HK-2 (cell line): ENCODE results near the gene DNAH14.
"Not testable (repeated sequence)": the region's sequence is repeated elsewhere in the genome, so short reads cannot be mapped to it uniquely, and the experiment has no call there.

ENCODE experiments used
- DNase-seq: peaks from one replicate; pipeline ENCODE4 v3.0.0-alpha.2; 2018; ENCODE audit not compliant: unreplicated experiment

DNAH14 gene

DNA sequence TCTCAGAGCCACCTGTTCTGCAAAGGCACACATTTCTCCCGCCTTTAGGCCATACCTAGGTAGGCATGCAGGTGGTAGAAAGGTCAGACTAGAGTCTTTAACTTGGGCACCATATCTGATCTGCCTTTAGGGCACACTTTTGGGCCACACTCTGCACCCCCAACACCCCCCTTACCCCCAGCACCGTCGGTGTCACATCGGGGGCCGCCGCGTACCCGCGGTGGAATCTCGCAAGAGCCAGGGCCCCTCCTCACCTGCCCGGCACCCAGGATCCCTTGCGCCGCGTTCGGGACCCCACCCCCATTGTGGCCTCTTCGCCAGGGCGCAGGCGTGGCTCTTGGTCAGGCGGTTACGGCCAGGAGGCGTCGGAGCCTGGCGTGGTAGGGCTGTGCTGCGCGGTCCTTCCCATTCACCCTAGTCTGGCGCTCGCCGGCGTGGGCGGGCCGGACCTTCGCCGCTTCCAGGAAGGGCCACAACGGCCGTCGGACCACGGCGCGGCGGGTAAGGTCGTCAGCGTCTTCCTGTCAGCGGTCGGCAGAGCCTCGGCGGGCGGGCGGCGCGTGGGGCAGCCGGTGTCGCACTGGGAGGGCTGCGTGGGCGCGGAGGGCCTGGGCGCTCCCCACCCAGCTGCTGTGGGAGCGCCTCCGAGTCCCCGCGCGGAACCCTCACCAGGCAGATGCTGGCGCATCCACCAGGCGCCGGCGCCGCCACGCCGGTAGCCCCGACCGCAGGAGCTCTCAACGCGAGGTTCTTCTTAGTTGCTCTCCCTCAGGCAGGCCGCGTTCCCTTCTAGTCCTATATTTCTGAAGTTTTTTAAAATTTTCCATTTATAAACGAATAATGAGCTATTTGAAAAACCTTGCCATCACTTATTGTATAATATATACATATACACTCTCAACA is at the start of gene DNAH14:
TSS of gene DNAH14 (plus strand) at position 341 of the 903 bp plus-strand sequence. CDS start 23,028 bp downstream, outside the sequence.
- peak; percentile 98 for DNase-seq

DNA sequence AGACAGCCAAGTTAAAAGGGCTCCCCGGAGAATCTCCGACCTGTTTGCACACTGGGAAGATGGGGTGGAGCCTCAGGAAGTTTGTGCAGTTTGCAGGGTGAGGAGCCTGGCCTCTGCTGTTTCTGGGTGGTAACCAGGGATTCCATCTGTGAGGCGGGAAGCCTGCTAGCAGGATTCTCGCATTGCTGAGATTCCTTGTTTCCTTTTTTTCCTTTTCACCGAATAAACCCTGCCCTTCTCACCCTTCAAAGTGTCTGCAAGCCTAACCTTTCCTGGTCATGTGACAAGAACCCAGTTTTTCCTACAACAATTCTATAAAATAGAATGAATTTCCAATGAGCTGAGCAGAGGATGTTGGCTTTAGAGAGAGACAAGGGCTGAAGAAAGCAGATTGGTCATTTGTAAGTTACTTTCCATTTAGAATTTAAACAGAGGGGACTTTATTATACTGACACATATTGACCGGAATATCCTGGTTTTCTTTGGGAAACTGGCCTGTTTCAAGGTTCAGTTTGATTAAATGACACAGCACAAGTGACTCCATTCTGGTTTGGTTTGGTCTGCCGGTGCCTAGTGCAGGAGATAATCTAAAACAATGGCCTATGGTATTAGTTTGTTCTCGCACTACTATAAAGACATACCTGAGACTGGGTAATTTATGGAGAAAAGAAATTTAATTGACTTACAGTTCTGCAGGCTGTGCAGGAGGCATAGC is 48.7 kb upstream of the DNAH14 start:
- DNase-seq = no peak

DNA sequence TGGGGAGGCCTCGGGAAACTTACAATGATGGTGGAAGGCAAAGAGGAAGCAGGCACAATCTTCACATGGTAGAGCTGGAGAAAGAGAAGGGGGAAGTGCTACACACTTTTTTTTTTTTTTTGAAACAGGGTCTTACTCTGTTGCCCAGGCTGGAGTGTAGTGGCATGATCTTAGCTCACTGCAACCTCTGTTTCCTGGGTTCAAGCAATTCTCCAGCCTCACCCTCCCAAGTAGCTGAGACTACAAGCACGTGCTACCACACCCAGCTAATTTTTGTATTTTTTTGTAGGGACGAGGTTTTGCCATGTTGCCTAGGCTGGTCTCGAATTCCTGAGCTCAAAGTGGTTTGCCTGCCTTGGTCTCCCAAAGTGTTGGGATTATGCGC is 48.2 kb upstream of the DNAH14 start:
- not testable (repeated sequence) for DNase-seq

DNA sequence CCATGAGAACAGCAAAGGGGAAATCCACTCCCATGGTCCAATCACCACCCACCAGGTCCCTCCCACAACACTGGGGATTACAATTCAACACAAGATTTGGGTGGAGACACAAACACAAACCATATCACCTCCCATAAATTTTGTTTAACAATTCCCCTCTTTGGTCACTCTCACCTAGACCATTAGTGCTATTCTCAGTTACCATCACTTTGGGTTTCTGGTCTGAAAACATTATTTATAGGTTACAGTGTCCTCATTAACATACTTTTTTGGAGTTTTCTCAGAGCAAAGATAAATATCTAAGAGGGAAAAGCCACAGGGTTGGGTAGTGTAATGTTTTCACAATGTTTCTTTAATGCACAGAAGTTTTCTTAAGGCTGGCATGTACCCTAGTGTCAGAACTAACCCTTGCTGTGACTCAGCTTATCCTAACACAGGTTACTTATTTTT is 47.7 kb upstream of the DNAH14 start:
- no peak for DNase-seq

DNA sequence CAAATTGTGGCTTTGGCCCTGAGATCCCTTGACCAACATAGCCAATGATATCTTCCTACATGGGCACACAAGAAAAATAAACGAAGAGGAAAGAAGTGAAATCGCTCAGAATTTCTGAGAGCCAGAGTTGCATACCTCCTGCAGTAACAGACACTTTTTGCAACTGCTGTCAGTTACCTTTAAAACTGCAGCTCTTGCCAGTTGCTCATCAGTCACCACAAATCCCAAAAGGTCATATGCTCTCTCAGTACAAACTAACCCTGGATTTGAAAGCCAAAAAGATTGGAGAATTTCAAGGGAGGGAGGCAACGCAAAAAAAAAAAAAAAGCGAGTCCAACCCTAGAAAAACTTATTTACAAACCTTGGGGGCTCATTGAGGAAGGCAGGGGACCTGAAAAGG is 47.2 kb upstream of the DNAH14 start:
- no peak for DNase-seq

DNA sequence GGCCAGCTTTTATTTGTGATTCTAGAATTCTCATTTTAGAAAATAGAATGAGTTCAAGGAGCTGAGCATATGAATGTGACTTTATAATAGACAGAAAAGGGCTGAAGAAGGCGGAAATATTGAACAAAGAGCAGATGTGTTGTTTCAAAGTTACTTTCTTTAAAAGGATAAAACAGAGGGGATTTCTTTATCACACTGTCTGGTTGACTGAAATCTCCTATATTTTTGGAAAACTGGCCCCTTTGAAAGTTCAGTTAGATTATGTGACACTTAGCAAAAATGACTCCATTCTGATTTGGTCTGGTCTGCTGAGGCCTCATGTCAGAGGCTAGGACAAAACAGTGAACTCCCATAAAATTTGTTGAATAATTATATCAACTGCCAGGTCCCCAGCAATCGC is 46.4 kb upstream of the DNAH14 start:
- DNase-seq = no peak

DNA sequence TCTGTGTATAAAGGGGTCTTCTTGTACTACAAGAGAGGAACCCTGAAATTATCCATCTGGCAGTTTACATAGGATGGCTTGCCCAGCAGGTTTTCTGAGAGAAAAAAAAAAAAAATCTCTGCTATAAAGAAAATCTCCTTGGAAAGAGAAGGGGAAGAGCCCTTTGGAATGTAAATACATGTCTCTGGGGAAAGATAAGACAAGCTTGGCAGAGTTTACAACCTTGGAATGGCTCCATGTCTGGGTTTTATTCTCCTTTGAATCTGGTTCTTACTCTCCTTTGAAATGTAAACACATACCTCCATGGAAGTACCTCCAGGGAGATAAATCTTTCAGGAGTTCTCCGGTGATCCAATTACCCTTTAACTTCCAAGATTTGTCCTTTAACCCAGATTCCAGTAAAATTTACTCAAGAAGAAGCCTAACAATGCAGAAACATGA is 45.1 kb upstream of the DNAH14 start:
- no peak for DNase-seq

DNA sequence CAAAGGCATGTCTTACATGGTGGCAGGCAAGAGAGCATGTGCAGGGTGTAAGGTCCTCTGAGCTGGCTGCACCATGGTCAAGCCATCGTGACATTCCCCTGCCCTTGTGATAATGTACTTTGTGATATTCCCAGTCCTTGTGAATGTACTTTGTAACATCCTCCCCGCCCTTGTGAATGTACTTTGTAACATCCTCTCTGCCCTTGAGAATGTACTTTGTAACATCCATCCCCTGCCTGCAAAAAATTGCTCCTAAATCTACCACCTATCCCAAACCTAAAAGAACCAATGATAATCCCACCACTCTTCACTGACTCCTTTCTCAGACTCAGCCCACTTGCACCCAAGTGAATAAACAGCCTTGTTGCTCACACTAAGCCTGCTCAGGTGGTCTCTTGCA is 44.1 kb upstream of the DNAH14 start:
- DNase-seq = not testable (repeated sequence)

DNA sequence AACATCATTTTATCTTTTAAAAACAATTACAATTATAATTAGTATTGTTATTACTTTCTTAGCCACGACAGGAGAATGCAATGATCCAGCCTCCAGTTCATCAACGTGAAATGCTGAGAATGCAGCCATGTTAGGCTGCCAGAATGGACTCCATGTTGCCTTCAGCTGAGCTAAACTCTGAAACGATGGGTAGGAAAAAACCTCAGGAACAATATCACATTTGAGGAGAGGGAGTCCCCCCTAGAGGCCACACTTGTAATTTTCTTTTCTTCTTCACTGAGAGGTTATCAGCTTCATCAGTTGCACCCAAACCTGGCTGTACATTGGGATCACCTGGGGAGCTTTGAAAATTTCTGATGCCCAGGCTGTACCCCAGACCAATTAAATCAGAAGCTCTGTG is 34.6 kb upstream of the DNAH14 start:
- DNase-seq = no peak

DNA sequence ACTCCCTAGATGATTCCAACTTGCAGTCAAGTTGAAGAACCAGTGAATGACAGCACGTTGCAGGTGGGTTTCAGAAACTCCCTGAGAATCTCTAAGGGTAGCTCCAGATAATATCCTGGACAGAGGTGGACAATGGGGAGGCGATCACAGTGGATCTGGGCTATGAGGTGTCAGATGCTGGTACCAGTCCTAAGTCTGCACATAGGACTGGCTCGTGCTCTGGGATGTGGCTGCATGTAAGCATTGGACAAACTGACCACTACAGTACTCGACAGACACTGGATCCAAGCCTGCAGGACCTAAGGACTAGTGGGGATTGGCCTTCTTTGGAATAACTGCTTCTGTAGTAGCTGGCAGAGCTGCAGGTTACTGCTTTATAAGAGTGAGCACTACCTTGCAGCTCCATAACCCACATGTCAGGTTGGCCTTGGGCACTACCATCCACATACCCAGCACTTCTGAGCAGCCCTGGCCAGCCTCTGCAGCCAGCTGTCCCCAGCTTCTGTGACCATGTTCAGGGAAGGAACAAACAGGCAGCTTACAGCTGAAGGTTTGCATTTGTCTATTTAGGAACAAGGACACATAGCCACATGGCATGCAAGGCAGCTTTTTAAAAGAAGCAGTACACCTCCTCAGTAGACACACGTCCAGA is 33.2 kb upstream of the DNAH14 start:
- DNase-seq = no peak

DNA sequence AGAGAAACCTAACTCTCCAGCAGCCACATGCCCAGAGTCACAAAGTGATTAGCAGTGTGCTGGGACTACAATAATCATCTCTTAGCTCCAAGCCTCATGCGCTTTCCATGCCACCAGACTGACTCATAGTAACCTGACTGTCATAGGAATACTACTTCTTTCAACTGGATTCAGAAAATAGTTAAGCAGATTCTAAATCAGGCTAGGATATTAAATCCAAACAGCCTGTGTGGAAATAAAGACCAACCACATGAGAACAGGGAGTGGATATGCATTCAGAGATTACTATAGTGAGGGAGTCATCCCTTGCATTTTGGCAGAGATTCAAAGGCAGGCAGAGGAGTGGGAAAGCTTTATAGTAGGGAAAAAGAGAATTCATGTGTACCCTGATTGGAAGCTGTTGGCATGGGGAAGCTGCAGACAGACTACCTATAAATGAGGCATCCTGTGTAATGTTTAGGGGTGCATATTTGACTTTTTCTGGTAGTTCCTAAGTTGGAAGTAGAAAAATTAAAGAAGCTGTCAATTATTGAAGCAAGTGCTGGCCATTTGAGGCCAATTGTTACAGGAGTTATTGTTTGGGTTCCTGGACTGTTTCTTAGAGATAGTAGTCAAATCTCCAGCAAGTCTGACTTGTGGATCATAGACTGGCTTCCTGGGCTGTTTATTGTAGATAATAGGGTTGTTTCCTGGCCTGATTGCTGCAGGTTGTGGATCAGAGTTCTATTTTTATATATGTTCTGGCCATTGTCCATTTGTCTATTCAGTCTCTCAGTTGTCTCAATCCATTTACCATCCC is 31.7 kb upstream of the DNAH14 start:
- DNase-seq = no peak

DNA sequence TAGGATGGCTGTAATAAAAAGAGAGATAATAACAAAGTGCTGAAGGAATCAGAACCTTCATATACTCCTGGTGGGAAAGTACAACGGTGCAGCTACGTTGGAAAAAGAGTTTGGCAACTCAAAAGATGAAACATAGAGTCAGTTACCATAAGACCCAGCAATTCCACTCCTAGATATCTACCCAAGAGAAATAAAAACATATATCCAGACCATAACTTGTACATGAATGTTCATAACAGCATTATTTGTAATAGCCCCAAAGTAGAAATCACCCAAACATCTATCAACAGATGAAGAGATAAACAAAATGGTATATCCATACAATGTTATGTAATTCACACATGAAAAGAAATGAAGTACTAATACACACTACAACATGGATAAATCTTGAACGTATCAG is 30.5 kb upstream of the DNAH14 start:
- DNase-seq = no peak

DNA sequence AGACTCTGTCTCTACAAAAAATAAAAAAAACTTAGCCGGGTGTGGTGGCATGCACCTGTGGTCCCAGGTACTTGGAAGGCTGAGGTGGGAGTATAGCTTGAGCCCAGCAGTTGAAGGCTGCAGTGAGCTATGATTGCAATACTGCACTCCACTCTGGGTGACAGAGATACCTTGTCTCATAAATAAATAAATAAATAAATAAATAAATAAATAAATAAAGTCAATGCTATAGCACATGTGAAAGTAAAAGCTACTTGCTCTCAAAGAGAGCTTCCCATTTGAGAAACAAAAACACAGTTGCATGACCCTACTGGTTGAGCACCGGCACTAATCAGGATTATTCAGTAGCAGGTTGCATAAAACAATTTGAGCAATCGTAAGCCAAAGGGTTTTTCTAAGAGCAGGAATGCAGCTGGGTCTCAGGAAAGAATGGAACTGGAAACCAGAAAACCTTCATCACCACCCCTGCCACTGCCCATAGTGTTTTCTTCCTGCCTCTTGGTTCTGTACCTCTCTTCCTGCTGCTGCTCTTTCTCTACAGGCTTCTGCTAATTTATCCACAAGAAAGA is 29.3 kb upstream of the DNAH14 start:
- no peak for DNase-seq

DNA sequence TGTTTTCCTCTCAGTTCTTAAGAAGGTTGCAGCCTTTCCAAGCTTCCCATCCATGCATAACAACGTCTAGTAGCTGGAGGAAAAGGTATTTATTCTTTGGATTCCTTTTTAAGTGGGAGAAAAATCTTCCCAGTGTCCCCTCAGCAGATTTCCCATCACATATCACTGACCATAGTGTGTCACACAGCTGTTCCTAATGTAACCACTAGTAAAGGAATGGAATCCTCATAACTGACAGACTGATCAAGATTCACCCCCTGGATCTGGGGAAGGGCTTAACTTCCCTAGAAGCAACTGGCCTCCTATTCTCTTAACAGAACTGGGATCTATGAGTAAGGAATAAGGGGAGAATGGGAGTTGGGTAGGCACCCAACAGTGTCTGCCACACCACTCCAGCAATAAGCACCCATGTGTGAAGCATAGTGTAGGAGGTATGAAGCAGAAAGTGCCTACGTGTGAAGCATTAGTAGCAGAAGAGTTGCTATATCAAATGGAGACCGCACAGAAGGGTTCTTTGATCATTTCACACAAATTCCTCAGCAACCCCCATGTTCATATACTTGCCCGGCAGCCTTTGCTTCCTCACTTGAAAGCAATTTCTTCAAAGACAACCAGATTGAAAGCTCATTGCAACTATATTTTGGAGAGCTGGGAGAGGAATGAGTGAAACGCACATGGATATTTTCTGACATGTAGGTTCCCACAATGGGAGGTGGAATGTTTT is 28.2 kb upstream of the DNAH14 start:
- no peak for DNase-seq

DNA sequence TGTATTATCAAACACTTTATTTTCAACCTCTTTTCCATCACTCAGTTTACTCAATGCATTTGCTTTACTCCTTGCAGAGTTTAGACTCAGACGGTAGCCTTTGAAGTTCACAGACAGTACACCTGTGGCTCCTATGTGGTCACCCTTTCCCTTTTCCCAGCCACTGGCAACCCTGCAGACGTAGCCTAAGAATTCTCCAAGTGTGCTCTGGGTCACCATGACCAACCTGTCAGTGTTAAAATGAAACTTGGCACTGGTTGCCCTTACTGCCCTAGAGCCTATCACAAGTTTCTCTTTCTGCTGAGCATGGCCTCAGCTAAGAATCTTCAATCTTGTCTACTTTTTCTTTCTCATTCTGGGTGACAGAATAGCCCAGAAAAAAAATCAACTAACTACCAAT is 25.5 kb upstream of the DNAH14 start:
- no peak for DNase-seq

DNA sequence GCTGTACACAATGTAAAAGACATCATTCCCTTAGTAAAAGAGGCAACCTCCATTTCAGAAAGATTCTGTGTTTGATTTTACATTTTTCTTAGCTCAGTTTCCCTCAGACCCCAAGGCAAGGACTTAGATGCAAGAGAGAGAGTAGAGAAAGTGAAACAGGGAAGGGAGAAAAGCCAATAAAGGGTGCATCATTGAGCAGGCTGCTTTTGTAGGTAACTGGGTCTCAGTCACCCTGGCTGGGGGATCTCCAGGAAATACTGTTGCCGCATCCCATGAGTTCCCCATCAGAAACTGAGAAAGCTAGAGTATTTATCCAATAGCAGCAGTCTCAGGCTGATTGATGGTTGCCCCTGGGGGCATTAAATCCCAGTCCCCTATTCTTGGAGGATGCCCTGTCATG is 23.1 kb upstream of the DNAH14 start:
- DNase-seq = no peak

DNA sequence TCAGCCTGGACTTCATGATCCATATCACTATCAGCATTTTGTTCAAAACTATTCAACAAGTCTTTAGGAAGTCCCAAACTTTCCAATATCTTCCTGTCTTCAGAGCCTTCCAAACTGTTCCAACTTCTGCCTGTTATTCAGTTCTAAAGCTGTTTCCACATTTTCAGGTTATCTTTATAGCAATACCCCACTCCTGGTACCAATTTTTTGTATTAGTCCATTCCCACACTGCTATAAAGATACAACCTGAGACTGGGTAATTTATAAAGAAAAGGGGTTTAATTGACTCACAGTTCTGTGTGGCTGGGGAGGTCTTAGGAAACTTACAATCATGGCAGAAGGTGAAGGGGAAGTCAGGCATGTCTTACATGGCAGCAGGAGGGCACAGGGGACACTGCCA is 18.3 kb upstream of the DNAH14 start:
- no peak for DNase-seq

DNA sequence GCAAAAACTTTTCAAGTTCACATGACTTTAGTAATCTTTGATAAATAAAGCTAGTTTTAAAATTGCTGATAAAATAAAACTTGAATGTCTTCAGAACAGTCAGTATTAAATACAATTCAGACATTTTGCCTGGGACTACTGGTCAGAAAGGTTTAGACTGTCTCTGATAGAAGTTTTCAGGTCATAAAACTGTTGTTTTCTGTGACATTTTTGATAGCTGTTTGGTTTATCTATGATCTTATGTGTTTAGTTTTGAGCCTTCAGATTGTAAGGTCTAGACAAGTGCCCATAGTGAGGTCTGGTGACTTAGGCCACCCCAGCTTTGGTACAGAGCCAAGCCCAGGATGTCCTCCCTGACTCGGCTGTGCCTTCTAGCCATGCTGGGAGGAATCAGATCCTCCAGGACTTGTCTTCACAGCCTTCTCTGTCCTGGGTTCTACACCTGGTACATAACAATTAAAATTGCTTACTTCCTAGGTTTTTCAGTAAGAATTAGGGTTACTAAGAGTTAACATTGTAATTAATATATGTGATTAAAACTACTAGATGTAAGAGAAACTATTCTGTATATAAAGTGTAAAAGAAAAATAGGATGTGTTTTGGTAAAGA is 15.1 kb upstream of the DNAH14 start:
- DNase-seq = no peak

DNA sequence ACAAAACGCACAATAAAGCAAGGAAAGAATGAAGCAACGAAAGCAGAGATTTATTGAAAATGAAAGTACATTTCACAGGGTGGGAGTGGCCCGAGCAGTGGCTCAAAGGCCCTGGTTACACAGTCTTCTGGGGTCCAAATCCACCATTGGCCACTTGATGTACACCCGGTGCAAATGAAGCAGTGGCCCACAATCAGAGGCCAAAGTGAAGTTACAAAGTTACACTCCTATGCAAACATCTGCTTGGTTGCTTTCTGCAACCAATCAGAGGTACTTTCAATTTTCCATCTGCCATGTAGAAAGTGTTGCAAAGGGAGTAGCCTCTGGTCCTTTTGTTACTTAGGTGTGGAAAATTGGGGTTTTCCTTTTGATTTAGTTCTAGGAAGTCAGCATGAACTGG is 10.0 kb upstream of the DNAH14 start:
- no peak for DNase-seq

DNA sequence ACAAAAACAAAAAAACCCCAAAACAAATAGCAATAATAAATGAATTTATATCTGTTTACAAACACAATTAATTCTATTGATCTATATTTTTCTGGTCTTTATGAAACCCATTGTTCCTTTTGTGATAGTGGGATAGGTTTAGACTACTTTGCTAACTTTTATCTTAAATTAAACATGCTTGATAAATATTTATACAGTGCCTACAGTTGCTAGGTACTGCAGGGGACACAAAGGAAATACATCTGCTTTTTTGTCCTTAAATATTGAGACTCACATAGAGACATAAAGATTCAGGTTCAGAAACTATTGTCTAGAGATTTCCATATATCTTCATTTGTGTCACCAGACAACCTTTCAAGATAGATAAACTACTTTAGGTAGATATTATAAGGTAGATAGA is 8.5 kb upstream of the DNAH14 start:
- no peak for DNase-seq
